ENCODE data around the gene DENND4C.
"Not testable (repeated sequence)": the region's sequence is repeated elsewhere in the genome, so short reads cannot be mapped to it uniquely, and the experiment has no call there.

Gene DENND4C

DNA sequence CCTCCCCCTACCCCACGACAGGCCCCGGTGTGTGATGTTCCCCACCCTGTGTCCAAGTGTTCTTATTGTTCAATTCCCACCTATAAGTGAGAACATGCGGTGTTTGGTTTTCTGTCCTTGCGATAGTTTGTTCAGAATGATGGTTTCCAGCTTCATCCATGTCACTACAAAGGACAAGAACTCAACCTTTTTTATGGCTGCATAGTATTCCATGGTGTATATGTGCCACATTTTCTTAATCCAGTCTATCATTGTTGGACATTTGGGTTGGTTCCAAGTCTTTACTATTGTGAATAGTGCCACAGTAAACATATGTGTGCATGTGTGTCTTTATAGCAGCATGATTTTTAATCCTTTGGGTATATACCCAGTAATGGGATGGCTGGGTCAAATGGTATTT lies 35.1 kb downstream of the DENND4C start:
- DNase-seq (ENCODE audit: low read depth in 4 of 4, low spot score in 1 of 4) = not testable (repeated sequence)

GRCh38 chr9:19266778-19267384 lies 36.4 kb downstream of the DENND4C start:
- not testable (repeated sequence) for DNase-seq (ENCODE audit: low read depth in 4 of 4, low spot score in 1 of 4)

DNA sequence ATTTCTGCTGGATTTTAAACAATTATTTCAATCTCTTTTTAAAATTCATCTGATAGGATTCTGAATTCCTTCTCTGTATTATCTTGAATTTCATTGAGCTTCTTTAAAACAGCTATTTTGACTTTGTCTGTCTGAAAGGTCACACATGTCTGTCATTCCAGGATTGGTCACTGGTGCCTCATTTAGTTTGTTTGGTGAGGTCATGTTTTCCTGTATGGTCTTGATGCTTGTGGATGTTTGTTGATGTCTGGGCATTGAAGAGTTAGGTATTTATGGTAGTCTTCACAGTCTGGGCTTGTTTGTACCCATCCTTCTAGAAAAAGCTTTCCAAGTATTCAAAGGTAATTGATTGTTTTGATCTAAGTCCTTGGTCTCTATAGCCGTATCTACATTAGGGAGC lies 39.1 kb downstream of the DENND4C start:
- DNase-seq (ENCODE audit: low read depth in 4 of 4, low spot score in 1 of 4) = no peak

GRCh38 chr9:19270421-19270949 lies 40.0 kb downstream of the DENND4C start:
- no peak for DNase-seq (ENCODE audit: low read depth in 4 of 4, low spot score in 1 of 4)

- no peak for DNase-seq (ENCODE audit: low read depth in 4 of 4, low spot score in 1 of 4)
Measured at GRCh38 chr9:19271081-19271480, 40.6 kb downstream of the DENND4C start.

DNA sequence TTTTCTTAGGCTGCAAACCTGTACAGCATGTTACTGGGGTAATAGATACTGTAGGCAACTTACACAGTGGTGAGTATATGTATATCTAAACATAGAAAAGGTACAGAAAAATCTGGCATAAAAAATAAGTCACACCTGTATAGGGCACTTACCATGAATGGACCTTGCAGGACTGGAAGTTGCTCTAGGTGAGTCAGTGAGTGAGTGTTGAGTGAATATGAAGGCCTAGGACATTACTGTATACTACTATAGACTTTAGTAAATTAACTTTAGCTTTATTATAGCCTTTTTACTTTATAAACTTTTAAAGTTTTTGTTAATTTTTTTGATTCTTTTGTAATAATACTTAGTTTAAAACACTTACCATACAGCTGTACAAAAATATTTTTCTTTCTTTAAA lies 51.3 kb downstream of the DENND4C start:
- DNase-seq (ENCODE audit: low read depth in 4 of 4, low spot score in 1 of 4) = no peak

- no peak for DNase-seq (ENCODE audit: low read depth in 4 of 4, low spot score in 1 of 4)
Measured at GRCh38 chr9:19283072-19283710, 52.7 kb downstream of the DENND4C start.

DNA sequence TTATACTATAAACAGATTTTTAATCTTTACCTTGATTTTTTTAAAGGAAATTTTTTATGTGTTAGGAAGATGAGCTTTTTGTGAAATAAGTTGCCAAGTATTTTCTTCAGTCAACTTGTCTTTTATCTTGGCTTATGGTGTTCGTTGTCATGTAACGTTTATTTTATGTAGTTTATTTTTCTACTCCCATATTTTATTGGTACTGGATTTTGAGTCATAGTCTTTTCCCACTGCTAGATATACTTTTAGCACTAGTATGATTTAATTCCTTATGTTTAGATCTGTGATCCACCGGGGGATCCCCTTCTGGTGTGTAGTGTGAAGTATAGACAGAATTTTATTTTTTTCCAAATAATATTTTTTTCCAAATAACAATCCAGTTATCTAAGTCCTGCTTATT lies 54.2 kb downstream of the DENND4C start:
- DNase-seq (ENCODE audit: low read depth in 4 of 4, low spot score in 1 of 4) = no peak

GRCh38 chr9:19286634-19287188 lies 56.2 kb downstream of the DENND4C start:
- DNase-seq (ENCODE audit: low read depth in 4 of 4, low spot score in 1 of 4) = no peak

GRCh38 chr9:19288081-19288480 lies 57.6 kb downstream of the DENND4C start:
- no peak for DNase-seq (ENCODE audit: low read depth in 4 of 4, low spot score in 1 of 4)

DNA sequence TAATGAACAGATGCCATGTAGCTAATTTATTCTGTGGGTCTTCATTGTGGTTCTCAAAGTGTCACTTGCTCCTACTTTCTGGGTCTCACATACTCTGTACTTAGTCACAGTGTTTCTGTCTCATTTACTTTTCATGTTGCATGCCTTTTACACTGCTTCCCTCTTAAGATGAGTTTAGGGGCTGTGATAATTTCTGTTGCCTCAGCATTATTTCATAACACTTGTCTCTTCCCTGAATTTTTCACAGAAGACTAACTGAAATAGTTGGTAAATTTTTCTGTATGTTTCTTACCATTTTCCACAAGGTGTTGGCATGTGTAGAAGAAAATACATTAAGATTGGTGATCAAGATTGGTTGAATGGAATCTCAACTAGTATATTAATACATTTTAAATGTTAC lies 59.6 kb downstream of the DENND4C start:
- no peak for DNase-seq (ENCODE audit: low read depth in 4 of 4, low spot score in 1 of 4)

GRCh38 chr9:19294219-19294618 lies 63.7 kb downstream of the DENND4C start:
- no peak for DNase-seq (ENCODE audit: low read depth in 4 of 4, low spot score in 1 of 4)

- DNase-seq (ENCODE audit: low read depth in 4 of 4, low spot score in 1 of 4) = no peak
Measured at GRCh38 chr9:19298436-19299000, 68.0 kb downstream of the DENND4C start.

GRCh38 chr9:19303216-19303615 lies 72.7 kb downstream of the DENND4C start:
- DNase-seq (ENCODE audit: low read depth in 4 of 4, low spot score in 1 of 4) = no peak

- DNase-seq (ENCODE audit: low read depth in 4 of 4, low spot score in 1 of 4) = no peak
Measured at GRCh38 chr9:19306568-19306967, 76.1 kb downstream of the DENND4C start.

DNA sequence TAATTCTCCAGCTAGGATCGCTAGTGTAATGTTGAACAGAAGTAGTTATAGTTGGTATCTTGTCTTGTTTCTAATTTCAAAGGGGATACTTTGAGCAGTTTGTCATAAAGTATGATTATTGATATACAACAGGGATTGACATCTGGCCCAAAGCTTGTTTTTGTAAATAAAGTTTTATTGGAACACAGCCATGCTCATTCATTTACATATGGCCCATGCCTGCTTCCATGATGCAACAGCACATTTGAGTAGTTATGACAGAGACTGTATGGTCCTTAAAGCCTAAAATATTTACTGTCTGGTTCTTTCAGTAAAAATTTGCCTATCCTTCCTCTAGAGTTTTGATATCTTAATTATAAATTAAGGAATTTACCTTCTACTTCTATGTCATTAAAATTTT lies 79.8 kb downstream of the DENND4C start:
- no peak for DNase-seq (ENCODE audit: low read depth in 4 of 4, low spot score in 1 of 4)

- no peak for DNase-seq (ENCODE audit: low read depth in 4 of 4, low spot score in 1 of 4)
Measured at GRCh38 chr9:19313573-19313972, 83.1 kb downstream of the DENND4C start.

GRCh38 chr9:19320495-19320894 lies 90.0 kb downstream of the DENND4C start:
- DNase-seq (ENCODE audit: low read depth in 4 of 4, low spot score in 1 of 4) = no peak

- no peak for DNase-seq (ENCODE audit: low read depth in 4 of 4, low spot score in 1 of 4)
Measured at GRCh38 chr9:19331877-19332276, 101.4 kb downstream of the DENND4C start.

DNA sequence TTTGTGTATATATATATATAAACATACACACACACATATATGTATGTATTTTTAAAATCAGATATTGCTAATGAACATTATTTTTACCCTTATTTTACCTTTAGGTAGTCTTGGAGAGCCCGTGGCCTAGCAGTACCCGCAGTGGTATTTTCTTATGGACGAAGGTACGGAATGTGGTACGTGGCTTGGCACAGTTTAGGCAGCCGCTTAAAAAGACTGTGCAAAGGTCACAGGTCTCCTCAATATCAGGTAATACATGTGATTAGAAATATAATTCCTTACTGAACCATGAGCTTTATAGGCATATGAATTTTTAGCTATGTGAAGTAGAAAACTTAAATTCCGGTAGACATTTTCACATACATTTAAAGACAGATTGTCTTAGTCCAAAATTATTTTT lies 105.7 kb downstream of the DENND4C start:
- no peak for DNase-seq (ENCODE audit: low read depth in 4 of 4, low spot score in 1 of 4)

GRCh38 chr9:19342947-19343346 lies 112.5 kb downstream of the DENND4C start:
- no peak for DNase-seq (ENCODE audit: low read depth in 4 of 4, low spot score in 1 of 4)

DNA sequence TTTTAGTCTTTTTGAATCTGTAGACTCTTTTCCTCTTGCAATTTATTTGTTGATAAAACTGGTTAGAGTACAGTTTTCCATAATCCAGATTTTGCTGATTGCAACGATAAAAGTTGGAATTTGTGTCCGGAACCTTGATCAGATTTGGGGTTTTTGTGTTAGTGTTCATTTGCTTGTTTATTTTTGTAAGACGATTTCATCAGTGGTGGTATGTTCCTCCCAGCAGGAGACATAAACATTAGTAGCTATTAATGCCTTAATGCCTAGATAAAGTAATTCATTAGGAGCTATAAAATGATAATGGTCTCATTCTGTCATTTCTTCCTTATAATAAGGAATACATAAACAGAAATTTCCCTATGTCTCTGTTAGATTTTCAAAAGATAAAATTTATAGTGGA lies 128.2 kb downstream of the DENND4C start:
- DNase-seq (ENCODE audit: low read depth in 4 of 4, low spot score in 1 of 4) = no peak

All from stimulated activated CD4-positive, alpha-beta T cell treated with anti-CD3 and anti-CD28 coated beads, Interleukin-1b, Interleukin-23, amount 100 ng/mL, for 24 hours (primary cell).